Heart left ventricle (tissue), 16 donors: ENCODE results near the gene ABCF3. TPM values are rescaled to one million over a fixed set of nuclear protein-coding genes. Genes with fewer than 3 reads are reported as not detected.

Experiments used
- ATAC-seq, 4 donors: fragments of 200-7000 bp; cut with Tn5 transposase; one replicate each; pipeline ENCODE4 v1.9.1; 2020 to 2022; ENCODE audit warnings: moderate library complexity in 4 of 4, mild to moderate bottlenecking in 3 of 4, moderate number of reproducible peaks in 1 of 4
- DNase-seq, 5 donors: peaks; one replicate each; pipeline ENCODE4 v3.0.0-alpha.2; 2020
- H3K27ac ChIP-seq, 12 donors: fragments of 200-600 bp; sonication (generic) in 4 of 12; one replicate each; pipeline versions ENCODE4 v1.5.0 to v1.8.0; 2016 to 2022; ENCODE audit warnings: mild to moderate bottlenecking in 2 of 12
- H3K27me3 ChIP-seq, 9 donors: fragments of 200-600 bp; sonication (generic) in 2 of 9; one replicate each; pipeline versions ENCODE4 v1.5.1 to v1.8.0; 2016 to 2022; ENCODE audit warnings: mild to moderate bottlenecking in 3 of 9
- H3K36me3 ChIP-seq, 9 donors: fragments of 200-600 bp; sonication (generic) in 2 of 9; one replicate each; pipeline versions ENCODE4 v1.5.0 to v1.8.0; 2018 to 2022; ENCODE audit warnings: mild to moderate bottlenecking in 2 of 9
- H3K4me1 ChIP-seq, 12 donors: fragments of 200-600 bp; sonication (generic) in 4 of 12; one replicate each; pipeline versions ENCODE4 v1.5.0 to v1.8.0; 2016 to 2022; ENCODE audit warnings: mild to moderate bottlenecking in 3 of 12
- H3K4me3 ChIP-seq, 12 donors: fragments of 200-600 bp; sonication (generic) in 4 of 12; one replicate each; pipeline versions ENCODE4 v1.5.0 to v1.8.0; 2017 to 2022; ENCODE audit warnings: mild to moderate bottlenecking in 9 of 12, moderate library complexity in 4 of 12
- H3K9me3 ChIP-seq, 12 donors: fragments of 200-600 bp; sonication (generic) in 4 of 12; one replicate each; pipeline versions ENCODE4 v1.5.0 to v1.8.0; 2016 to 2022; ENCODE audit warnings: mild to moderate bottlenecking in 1 of 12
- POLR2A ChIP-seq, 2 donors: fragments of 450-650 bp; IDR thresholded peaks; one replicate each; pipeline ENCODE4 v1.6.1; 2017; ENCODE audit warnings: antibody characterized with exemption in 2 of 2, mild to moderate bottlenecking in 2 of 2, moderate library complexity in 2 of 2
- WGBS, 4 donors: extraction: QIAGEN DNeasy Blood & Tissue Kit in 2 of 4; methylation state at CpG; one replicate each; pipeline versions ENCODE4 v1.1.5 to v1.1.7; 2013 to 2018; 5-methylcytosine and 5-hydroxymethylcytosine counted together
- intact Hi-C, 10 donors: fragments of 100-400 bp; cut with DNase I; formaldehyde crosslinking; loops; one replicate each; pipeline versions ENCODE4 v1.11.1 to v1.14.2; 2022
- polyA plus RNA-seq, 2 donors: library from polyadenylated mRNA; stranded (reverse); fragments of 200-250 nt; gene quantifications; one replicate each; pipeline ENCODE4 v1.2.3, GENCODE V29; 2013
- total RNA-seq, 9 donors: library from RNA; depleted of rRNA in 2 of 9; stranded (reverse); fragments of >200 nt in 2 of 9; fragmentation: NEBNext Ultra II Directional in 3 of 9; extraction: Animal tissue kit (Norgen Biotek cat#: 25700) in 3 of 9; gene quantifications; one replicate each; pipeline versions ENCODE4 v1.1.0 to v1.2.4, GENCODE V29; 2016 to 2023
- TF ChIP-seq, protein P1 (sequence below), 12 donors: fragments of 200-600 bp; sonication (generic) in 4 of 12; IDR thresholded peaks; one replicate each; pipeline versions ENCODE4 v1.5.0 to v1.8.0; 2018 to 2022; ENCODE audit warnings: antibody characterized with exemption in 12 of 12, mild to moderate bottlenecking in 5 of 12
- donor health status: ischemic (EF 13 %, LVEDD 7.1; RV severe dilation, severe dysfunction).
- donor health status: healthy with polysubstance abuse.
- donor health status: DM: no; HTN: yes; CAD: no.
- donor health status: DM: no; HTN: no; CAD: no.
- donor health status: ischemic (EF 25% LVEDD 6.9; RV normal size, moderate dysfunction).
- donor health status: ischemic (EF 25% LVEDD 5.7; RV mildly dilated, moderate dysfunction).
- donor health status: healthy.
- donor health status: DM: yes; HTN: yes; CAD: no.
- donor health status: ischemic (EF 35%, LVEDD 5.7; RV mildly dilated, moderate dysfunction).
- donor health status: nonischemic (EF 11% LVEDD 7.7; RV severe dilation, severe dysfunction).
- donor health status: DM: yes; HTN: yes; CAD: no.
- donor health status: PGD.
- donor health status: ischemic (EF 29% LVEDD 5.4; RV normal size, mild dysfunction).
- donor health status: nonischemic (EF 23%, LVEDD 6.1; RV moderate dilation, normal function).

ABCF3 gene
- total and polyA plus RNA-seq, 11 donors, result 58.2 to 81.9 (median 69.2) TPM

GRCh38 chr3:184230081-184230602 lies 44.1 kb downstream of the ABCF3 start:
- Histone ChIP-seq H3K4me1 (peaks cover 0 to 22% (median 12%) of the 10 kb centered on the region in 12 donors), H3K36me3 (no peaks in the 10 kb centered on the region), H3K27ac (no peak overlapping the region), H3K9me3 (no peaks in the 10 kb centered on the region), H3K27me3 (peaks cover 20 to 69% (median 32%) of the 10 kb centered on the region in 9 donors), H3K4me3 (peak overlapping the region; percentile 19 to 67 (median 54))
- intact Hi-C loops, result no loop called here
- WGBS, 4 donors, result 0 to 1% (median 1%) methylated on average over 15 to 61 of the region's 61 CpGs
- ATAC-seq, result no peak
- TF ChIP-seq POLR2A (IDR thresholded peaks at IDR 0.05), result no peak
- TF ChIP-seq, protein P1, sequence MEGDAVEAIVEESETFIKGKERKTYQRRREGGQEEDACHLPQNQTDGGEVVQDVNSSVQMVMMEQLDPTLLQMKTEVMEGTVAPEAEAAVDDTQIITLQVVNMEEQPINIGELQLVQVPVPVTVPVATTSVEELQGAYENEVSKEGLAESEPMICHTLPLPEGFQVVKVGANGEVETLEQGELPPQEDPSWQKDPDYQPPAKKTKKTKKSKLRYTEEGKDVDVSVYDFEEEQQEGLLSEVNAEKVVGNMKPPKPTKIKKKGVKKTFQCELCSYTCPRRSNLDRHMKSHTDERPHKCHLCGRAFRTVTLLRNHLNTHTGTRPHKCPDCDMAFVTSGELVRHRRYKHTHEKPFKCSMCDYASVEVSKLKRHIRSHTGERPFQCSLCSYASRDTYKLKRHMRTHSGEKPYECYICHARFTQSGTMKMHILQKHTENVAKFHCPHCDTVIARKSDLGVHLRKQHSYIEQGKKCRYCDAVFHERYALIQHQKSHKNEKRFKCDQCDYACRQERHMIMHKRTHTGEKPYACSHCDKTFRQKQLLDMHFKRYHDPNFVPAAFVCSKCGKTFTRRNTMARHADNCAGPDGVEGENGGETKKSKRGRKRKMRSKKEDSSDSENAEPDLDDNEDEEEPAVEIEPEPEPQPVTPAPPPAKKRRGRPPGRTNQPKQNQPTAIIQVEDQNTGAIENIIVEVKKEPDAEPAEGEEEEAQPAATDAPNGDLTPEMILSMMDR (IDR thresholded peaks at IDR 0.05), result no peak
- DNase-seq, result no peak

DNA sequence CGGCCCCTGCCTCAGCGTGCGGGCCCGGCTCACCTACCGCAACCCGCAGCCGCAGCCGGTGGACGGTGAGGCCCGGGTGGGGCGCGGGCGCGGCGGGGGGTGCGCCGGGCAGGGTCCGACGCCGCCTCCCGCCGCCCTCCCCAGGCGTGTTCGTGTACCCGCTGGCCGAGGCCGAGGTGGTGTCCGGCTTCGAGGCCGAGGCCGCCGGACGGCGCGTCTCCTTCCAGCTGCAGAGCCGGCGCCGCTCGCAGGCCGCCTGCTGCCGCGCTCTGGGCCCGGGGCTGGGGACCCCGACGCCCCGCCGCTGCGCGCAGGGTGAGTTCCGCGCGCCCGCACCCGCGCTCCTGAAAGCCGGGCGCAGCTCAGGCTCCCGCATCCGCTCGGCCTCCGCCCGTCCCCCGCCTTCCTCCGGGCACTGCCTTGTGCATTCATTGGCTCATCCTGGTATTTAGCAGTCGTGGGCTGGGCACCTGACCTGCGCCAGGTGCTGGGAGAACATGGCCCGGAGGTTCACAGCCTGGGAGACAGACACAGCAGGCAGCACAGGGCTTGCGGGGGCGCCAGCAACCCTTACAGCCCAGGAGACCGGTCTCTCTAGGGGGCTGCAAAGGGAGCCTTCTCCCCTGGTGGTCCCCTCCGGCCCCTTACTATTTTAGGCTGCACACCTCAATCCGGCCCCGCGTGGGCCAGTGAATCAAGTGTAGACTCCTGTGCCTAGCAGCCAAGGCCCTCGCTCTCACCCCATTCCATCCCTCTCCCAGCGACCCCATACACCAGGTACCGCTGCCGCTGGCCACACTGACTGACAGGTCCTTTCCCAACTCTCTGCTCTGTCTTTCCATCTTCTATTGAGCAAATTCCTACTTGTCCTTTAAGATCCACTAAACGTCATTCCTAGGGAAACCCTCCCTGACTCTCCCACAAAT lies 44.9 kb downstream of the ABCF3 start:
- H3K9me3 ChIP-seq, result no peaks in the 10 kb centered on the region
- H3K27ac ChIP-seq, result no peak overlapping the region
- WGBS, 4 donors, result 4 to 25% (median 10%) methylated on average over 16 to 79 of the region's 79 CpGs
- ATAC-seq, result no peak
- no peak for DNase-seq
- TF ChIP-seq, protein P1 (IDR thresholded peaks at IDR 0.05), result no peak
- no peak for TF ChIP-seq POLR2A (IDR thresholded peaks at IDR 0.05)
- H3K4me3 ChIP-seq, result peak overlapping the region; percentile 19 to 67 (median 54)
- peaks cover 20 to 66% (median 32%) of the 10 kb centered on the region in 9 donors for H3K27me3 ChIP-seq
- H3K36me3 ChIP-seq, result no peaks in the 10 kb centered on the region
- H3K4me1 ChIP-seq, result peaks cover 0 to 22% (median 12%) of the 10 kb centered on the region in 12 donors
- intact Hi-C loops, result no loop called here

DNA sequence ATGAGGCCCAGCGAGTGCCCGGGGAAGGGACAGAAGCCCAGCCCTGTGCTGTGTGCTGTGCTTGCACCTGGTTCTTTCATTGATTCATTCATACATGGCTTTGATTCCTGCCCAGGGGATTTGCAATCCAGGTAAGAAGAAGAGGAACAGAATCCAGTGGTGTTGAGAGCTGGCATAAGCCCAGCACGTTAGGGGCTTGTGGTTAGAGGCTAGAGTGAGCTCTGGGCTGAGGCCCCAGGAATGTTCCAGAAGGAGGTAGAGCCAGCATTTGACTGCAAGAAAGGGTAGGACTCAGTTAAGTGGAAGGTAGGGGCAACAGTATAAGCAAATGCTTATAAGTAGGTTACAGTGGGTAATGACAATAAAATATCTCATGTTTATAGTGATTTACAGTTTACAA lies 45.7 kb downstream of the ABCF3 start:
- 63 to 75% (median 64%) methylated on average over 3 of the region's 3 CpGs for WGBS, 4 donors
- DNase-seq, result no peak
- no peaks in the 10 kb centered on the region for H3K36me3 ChIP-seq
- peaks cover 0 to 22% (median 12%) of the 10 kb centered on the region in 12 donors for H3K4me1 ChIP-seq
- no peak overlapping the region for H3K4me3 ChIP-seq
- no peak overlapping the region for H3K27ac ChIP-seq
- intact Hi-C loops, result no loop called here
- H3K27me3 ChIP-seq, result peaks cover 20 to 62% (median 32%) of the 10 kb centered on the region in 9 donors
- no peaks in the 10 kb centered on the region for H3K9me3 ChIP-seq
- no peak for ATAC-seq
- TF ChIP-seq POLR2A (IDR thresholded peaks at IDR 0.05), result no peak
- TF ChIP-seq, protein P1 (IDR thresholded peaks at IDR 0.05), result no peak

- no peak overlapping the region for H3K27ac ChIP-seq
- H3K27me3 ChIP-seq, result peaks cover 20 to 51% (median 32%) of the 10 kb centered on the region in 9 donors
These were observed 47.3 kb downstream of the ABCF3 start for GRCh38 chr3:184233127-184233843.

More at GRCh38 chr3:184233127-184233843, 47.3 kb downstream of the ABCF3 start:
- H3K4me1 ChIP-seq, result peaks cover 0 to 22% (median 12%) of the 10 kb centered on the region in 12 donors
- DNase-seq (no peak), ATAC-seq (no peak)
- WGBS, 4 donors, result 81 to 87% (median 85%) methylated on average over 18 to 23 of the region's 23 CpGs
- no peak overlapping the region for H3K4me3 ChIP-seq
- intact Hi-C loops, result no loop called here
- no peak for TF ChIP-seq POLR2A (IDR thresholded peaks at IDR 0.05)
- TF ChIP-seq, protein P1 (IDR thresholded peaks at IDR 0.05), result no peak
- no peaks in the 10 kb centered on the region for H3K9me3 ChIP-seq
- H3K36me3 ChIP-seq, result no peaks in the 10 kb centered on the region
